Urinary bladder (tissue), 4 donors: ENCODE data around the gene RASSF10. TPM values are rescaled to one million over a fixed set of nuclear protein-coding genes. Genes with fewer than 3 reads are reported as not detected.
A peak's percentile ranks its signal among the peaks of the same experiment; 100 is the strongest.

Source experiments
- DNase-seq: peaks from one replicate; pipeline ENCODE4 v3.0.0-alpha.2; 2015; ENCODE audit errors: extremely low spot score
- H3K27ac ChIP-seq: one replicate; pipeline ENCODE4 v1.5.1; 2013; ENCODE audit warnings: low read depth, mild to moderate bottlenecking, moderate library complexity
- H3K36me3 ChIP-seq: one replicate; pipeline ENCODE4 v1.6.1; 2013; ENCODE audit warnings: mild to moderate bottlenecking, moderate library complexity; ENCODE audit not compliant: insufficient read depth
- H3K4me1 ChIP-seq: one replicate; pipeline ENCODE4 v1.6.1; 2013; ENCODE audit warnings: mild to moderate bottlenecking, moderate library complexity; ENCODE audit not compliant: insufficient read depth
- H3K4me3 ChIP-seq: one replicate; pipeline ENCODE4 v1.5.1; 2013; ENCODE audit warnings: low read depth, low read length
- WGBS: extraction: QIAGEN DNeasy Blood & Tissue Kit; methylation state at CpG from one replicate; pipeline ENCODE4 v1.1.7; 2013; 5-methylcytosine and 5-hydroxymethylcytosine counted together
- polyA plus RNA-seq: library from polyadenylated mRNA; stranded (reverse); fragments of 200-250 nt; gene quantifications from one replicate; pipeline ENCODE4 v1.2.3, GENCODE V29; 2013
- total RNA-seq: library from RNA; depleted of rRNA; stranded (reverse); fragments of >200 nt; gene quantifications from one replicate; pipeline ENCODE4 v1.2.3, GENCODE V29; 2014
- donor health status: healthy with polysubstance abuse.
- donor health status: healthy.

Gene RASSF10
- total and polyA plus RNA-seq, 2 donors: 0.71 to 1.0 TPM

- no peaks in the 10 kb centered on the region for H3K36me3 ChIP-seq
- no peak overlapping the region for H3K4me3 ChIP-seq
- H3K27ac ChIP-seq: no peak overlapping the region
- DNase-seq: no peak
- WGBS: 83% methylated on average over 4 of the region's 4 CpGs
- no peaks in the 10 kb centered on the region for H3K4me1 ChIP-seq
These were observed 10.2 kb downstream of the RASSF10 start for GRCh38 chr11:13019313-13019712.

GRCh38 chr11:13023423-13023822 lies 14.3 kb downstream of the RASSF10 start:
- Histone ChIP-seq H3K4me3 (no peak overlapping the region), H3K36me3 (no peaks in the 10 kb centered on the region), H3K27ac (no peak overlapping the region), H3K4me1 (no peaks in the 10 kb centered on the region)
- DNase-seq: no peak
- WGBS: 69% methylated on average over 5 of the region's 5 CpGs

DNA sequence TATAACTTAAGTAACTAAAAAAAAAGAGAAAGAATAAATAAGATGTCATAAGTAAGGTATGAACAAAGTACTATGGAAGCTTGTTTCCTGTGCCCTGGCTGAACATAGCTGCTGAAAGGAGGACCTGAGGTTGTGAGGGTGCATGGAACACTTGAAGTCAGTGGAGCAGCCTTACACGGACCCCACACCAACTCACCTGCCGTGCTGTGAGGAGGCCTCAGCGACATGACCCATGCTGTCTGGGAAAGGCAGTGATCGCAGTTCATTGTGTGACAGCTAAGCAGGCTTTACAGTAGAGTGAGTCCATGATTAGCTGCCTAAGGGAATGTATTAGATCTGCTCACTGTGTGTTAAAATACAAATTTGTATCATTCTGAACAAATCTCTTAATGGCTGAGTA lies 17.6 kb downstream of the RASSF10 start:
- H3K36me3 ChIP-seq: no peaks in the 10 kb centered on the region
- H3K4me3 ChIP-seq: no peak overlapping the region
- DNase-seq: no peak
- H3K27ac ChIP-seq: no peak overlapping the region
- WGBS: 85% methylated on average over 4 of the region's 4 CpGs
- H3K4me1 ChIP-seq: no peaks in the 10 kb centered on the region

GRCh38 chr11:13028322-13028721 lies 19.2 kb downstream of the RASSF10 start:
- Histone ChIP-seq H3K4me3 (no peak overlapping the region), H3K27ac (no peak overlapping the region), H3K4me1 (no peaks in the 10 kb centered on the region), H3K36me3 (no peaks in the 10 kb centered on the region)
- DNase-seq: no peak
- whole genome bisulfite sequencing: 63% methylated on average over 3 of the region's 3 CpGs

DNA sequence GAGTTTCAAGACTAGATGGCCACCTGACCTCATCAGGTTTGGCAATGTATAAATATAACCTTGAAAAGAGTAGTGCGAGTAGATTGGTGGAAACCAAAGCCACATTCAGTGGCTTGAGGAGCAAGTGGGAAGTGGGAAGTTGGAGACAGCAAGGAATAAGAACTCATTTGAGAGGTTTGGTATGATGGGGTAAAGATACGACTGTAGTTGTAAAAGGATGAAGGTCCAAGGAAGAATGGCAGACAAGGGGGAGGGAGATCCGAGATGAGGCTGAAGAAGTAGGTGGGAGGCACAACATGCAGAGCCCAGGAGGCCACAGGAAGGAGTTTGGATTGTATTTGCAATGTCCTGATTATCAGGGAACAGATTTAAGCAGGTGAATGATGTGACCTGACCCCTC lies 20.8 kb downstream of the RASSF10 start:
- Histone ChIP-seq H3K36me3 (no peaks in the 10 kb centered on the region), H3K4me1 (no peaks in the 10 kb centered on the region), H3K27ac (no peak overlapping the region), H3K4me3 (no peak overlapping the region)
- no peak for DNase-seq
- 89% methylated on average over 3 of the region's 3 CpGs for WGBS

- no peak for DNase-seq
- whole genome bisulfite sequencing: 26% methylated on average over 3 of the region's 3 CpGs
These were observed 21.7 kb downstream of the RASSF10 start for GRCh38 chr11:13030857-13031256.

GRCh38 chr11:13031349-13031748 lies 22.2 kb downstream of the RASSF10 start:
- no peaks in the 10 kb centered on the region for H3K4me1 ChIP-seq
- H3K27ac ChIP-seq: no peak overlapping the region
- no peak overlapping the region for H3K4me3 ChIP-seq
- DNase-seq: no peak
- H3K36me3 ChIP-seq: no peaks in the 10 kb centered on the region

More at GRCh38 chr11:13030857-13031256, 21.7 kb downstream of the RASSF10 start:
- H3K4me3 ChIP-seq: no peak overlapping the region
- no peaks in the 10 kb centered on the region for H3K36me3 ChIP-seq
- no peak overlapping the region for H3K27ac ChIP-seq
- no peaks in the 10 kb centered on the region for H3K4me1 ChIP-seq

- no peaks in the 10 kb centered on the region for H3K4me1 ChIP-seq
- DNase-seq: no peak
- no peak overlapping the region for H3K4me3 ChIP-seq
- no peaks in the 10 kb centered on the region for H3K36me3 ChIP-seq
- H3K27ac ChIP-seq: no peak overlapping the region
- 87% methylated on average over 4 of the region's 4 CpGs for WGBS
These were observed 24.8 kb downstream of the RASSF10 start for GRCh38 chr11:13033760-13034533.

GRCh38 chr11:13035711-13036110 lies 26.6 kb downstream of the RASSF10 start:
- no peaks in the 10 kb centered on the region for H3K4me1 ChIP-seq
- no peak overlapping the region for H3K27ac ChIP-seq
- DNase-seq: no peak
- no peak overlapping the region for H3K4me3 ChIP-seq
- WGBS: 61% methylated on average over 4 of the region's 4 CpGs
- H3K36me3 ChIP-seq: no peaks in the 10 kb centered on the region

- Histone ChIP-seq H3K4me1 (no peaks in the 10 kb centered on the region), H3K36me3 (no peaks in the 10 kb centered on the region), H3K27ac (no peak overlapping the region), H3K4me3 (no peak overlapping the region)
- DNase-seq: no peak
These were observed 27.1 kb downstream of the RASSF10 start for GRCh38 chr11:13036235-13036634.

GRCh38 chr11:13038366-13038765 lies 29.2 kb downstream of the RASSF10 start:
- WGBS: 87% methylated on average over 7 of the region's 7 CpGs
- Histone ChIP-seq H3K27ac (no peak overlapping the region), H3K4me3 (no peak overlapping the region), H3K4me1 (no peaks in the 10 kb centered on the region), H3K36me3 (no peaks in the 10 kb centered on the region)
- no peak for DNase-seq

GRCh38 chr11:13039126-13039525 lies 30.0 kb downstream of the RASSF10 start:
- no peaks in the 10 kb centered on the region for H3K36me3 ChIP-seq
- H3K4me3 ChIP-seq: no peak overlapping the region
- no peak overlapping the region for H3K27ac ChIP-seq
- WGBS: 87% methylated on average over 5 of the region's 5 CpGs
- DNase-seq: no peak
- H3K4me1 ChIP-seq: no peaks in the 10 kb centered on the region

DNA sequence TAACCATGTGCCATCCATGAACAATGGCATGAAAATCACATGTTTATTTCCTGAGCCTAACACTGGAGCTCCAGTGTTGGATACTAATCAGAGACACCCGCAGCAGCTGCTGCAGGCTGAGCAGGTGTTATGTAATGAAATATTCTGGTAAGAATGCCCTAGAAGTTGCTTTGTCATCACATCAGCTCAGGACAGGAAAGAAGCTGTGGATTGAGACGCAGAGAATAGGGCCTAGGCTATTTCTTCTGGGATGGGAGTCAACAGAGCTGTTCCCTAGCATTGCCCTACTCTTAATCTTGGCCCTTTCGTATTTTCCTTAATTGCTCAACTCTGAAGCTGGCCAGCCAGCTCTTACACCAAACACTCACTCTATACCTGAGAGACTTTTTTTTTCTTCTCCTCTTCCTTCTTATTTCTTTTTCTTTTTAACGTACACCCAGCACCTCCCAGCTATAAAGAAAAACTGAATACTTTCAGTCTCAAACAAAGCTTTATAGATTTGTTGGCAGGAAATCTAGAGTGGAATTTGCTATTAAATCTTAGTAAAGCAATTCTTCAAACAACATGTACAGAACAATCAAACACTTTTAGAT lies 31.9 kb downstream of the RASSF10 start:
- no peaks in the 10 kb centered on the region for H3K36me3 ChIP-seq
- no peak overlapping the region for H3K27ac ChIP-seq
- 56% methylated on average over 4 of the region's 4 CpGs for WGBS
- no peak overlapping the region for H3K4me3 ChIP-seq
- peak; percentile 13 for DNase-seq
- H3K4me1 ChIP-seq: no peaks in the 10 kb centered on the region

- Histone ChIP-seq H3K27ac (no peak overlapping the region), H3K36me3 (no peaks in the 10 kb centered on the region)
These were observed 33.8 kb downstream of the RASSF10 start for GRCh38 chr11:13042873-13043342.

More at GRCh38 chr11:13042873-13043342, 33.8 kb downstream of the RASSF10 start:
- Histone ChIP-seq H3K4me1 (no peaks in the 10 kb centered on the region), H3K4me3 (no peak overlapping the region)
- 66% methylated on average over 5 of the region's 5 CpGs for WGBS
- DNase-seq: no peak
